Coronary artery (tissue), 2 donors: Measurements from ENCODE around the gene C9orf152.

ENCODE experiments used
- DNase-seq: peaks from one replicate; pipeline ENCODE4 v3.0.0-alpha.2; 2017; ENCODE audit warnings: low spot score
- H3K27ac ChIP-seq, 2 donors: fragments of 200-600 bp; sonication (generic); one replicate each; pipeline ENCODE4 v1.5.1; 2016 to 2019
- H3K4me3 ChIP-seq: fragments of 200-600 bp; sonication (generic); 2 replicates; pipeline ENCODE4 v1.5.1; 2016; ENCODE audit warnings: mild to moderate bottlenecking, moderate library complexity
- CTCF ChIP-seq: fragments of 200-600 bp; sonication (generic); IDR thresholded peaks from one replicate; pipeline ENCODE4 v1.5.1; 2019; ENCODE audit warnings: antibody characterized with exemption

The C9orf152 gene

GRCh38 chr9:110180511-110181434 lies 27.2 kb downstream of the C9orf152 start:
- no peak for TF ChIP-seq CTCF
- no peak for DNase-seq
- Histone ChIP-seq H3K27ac (no peak overlapping the region), H3K4me3 (no peak overlapping the region)

DNA sequence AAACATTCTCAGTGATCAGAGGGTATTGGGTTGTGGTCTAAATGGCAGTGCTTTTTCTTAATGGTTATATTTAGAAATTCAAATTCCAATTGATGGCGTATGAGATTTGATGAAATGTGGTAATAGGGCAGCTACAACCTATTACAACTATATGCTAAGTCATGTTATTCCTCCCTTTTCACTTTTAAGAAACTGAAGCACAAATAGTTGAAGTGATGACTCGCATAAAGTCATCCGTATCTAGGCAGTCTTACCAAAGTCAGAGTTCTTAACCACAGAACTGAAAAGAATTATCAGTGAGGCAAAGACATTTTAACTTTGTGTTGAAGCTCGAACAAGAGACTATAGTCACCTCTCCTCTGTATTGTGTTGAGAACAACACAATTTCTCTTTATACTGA lies 28.2 kb downstream of the C9orf152 start:
- Histone ChIP-seq H3K27ac (no peak overlapping the region), H3K4me3 (no peak overlapping the region)
- no peak for DNase-seq
- no peak for TF ChIP-seq CTCF

GRCh38 chr9:110178281-110178680 lies 29.7 kb downstream of the C9orf152 start:
- no peak overlapping the region for H3K4me3 ChIP-seq
- no peak for DNase-seq
- no peak for TF ChIP-seq CTCF
- H3K27ac ChIP-seq: no peak overlapping the region

- DNase-seq: peak; percentile 17
- Histone ChIP-seq H3K27ac (no peak overlapping the region), H3K4me3 (no peak overlapping the region)
- TF ChIP-seq CTCF: no peak
These were observed 32.5 kb downstream of the C9orf152 start for GRCh38 chr9:110175275-110175968.

GRCh38 chr9:110173322-110173642 lies 34.7 kb downstream of the C9orf152 start:
- DNase-seq: peak; percentile 29
- H3K27ac ChIP-seq: no peak overlapping the region
- H3K4me3 ChIP-seq: no peak overlapping the region
- TF ChIP-seq CTCF: no peak

GRCh38 chr9:110170357-110171257 lies 37.4 kb downstream of the C9orf152 start:
- no peak overlapping the region for H3K4me3 ChIP-seq
- no peak for TF ChIP-seq CTCF
- no peak for DNase-seq
- H3K27ac ChIP-seq: no peak overlapping the region
